ENCODE measurements around the gene SCN1A. TPM values are rescaled to one million over a fixed set of nuclear protein-coding genes. Genes with fewer than 3 reads are reported as not detected.

Gene SCN1A
- total RNA-seq, 2 donors from 2014 or later: not detected

GRCh38 chr2:166057370-166058164 is 70.3 kb downstream of the SCN1A start:
- Histone ChIP-seq H3K36me3 (no peaks in the 10 kb centered on the region), H3K4me1 (ENCODE audit: control insufficient read depth in 1 of 2, low read depth in 2 of 2) (no peaks in the 10 kb centered on the region), H3K9me3 (no peaks in the 10 kb centered on the region), H3K4me3 (no peak overlapping the region), H3K27me3 (replicated peaks; ENCODE audit: insufficient read depth) (no peaks in the 10 kb centered on the region), H3K27ac (no peak overlapping the region)
- no peak for DNase-seq (ENCODE audit: low spot score)
- ATAC-seq (ENCODE audit: insufficient number of reproducible peaks, low FRiP score, low read depth): no peak
- peak; percentile 24 for TF ChIP-seq CTCF (IDR thresholded peaks at IDR 0.05)

- Histone ChIP-seq H3K9me3 (no peaks in the 10 kb centered on the region), H3K4me1 (ENCODE audit: control insufficient read depth in 1 of 2, low read depth in 2 of 2) (no peaks in the 10 kb centered on the region), H3K4me3 (no peak overlapping the region), H3K27me3 (replicated peaks; ENCODE audit: insufficient read depth) (no peaks in the 10 kb centered on the region), H3K27ac (no peak overlapping the region), H3K36me3 (no peaks in the 10 kb centered on the region)
- no peak for DNase-seq (ENCODE audit: low spot score)
- no peak for ATAC-seq (ENCODE audit: insufficient number of reproducible peaks, low FRiP score, low read depth)
- TF ChIP-seq CTCF (IDR thresholded peaks at IDR 0.05): no peak
Observed at GRCh38 chr2:166044853-166045483, 82.9 kb downstream of the SCN1A start.

GRCh38 chr2:166042768-166043390 is 84.9 kb downstream of the SCN1A start:
- H3K36me3 ChIP-seq: no peaks in the 10 kb centered on the region
- no peaks in the 10 kb centered on the region for H3K4me1 ChIP-seq (ENCODE audit: control insufficient read depth in 1 of 2, low read depth in 2 of 2)
- H3K27me3 ChIP-seq (replicated peaks; ENCODE audit: insufficient read depth): no peaks in the 10 kb centered on the region
- H3K4me3 ChIP-seq: no peak overlapping the region
- no peak for ATAC-seq (ENCODE audit: insufficient number of reproducible peaks, low FRiP score, low read depth)
- no peak for TF ChIP-seq CTCF (IDR thresholded peaks at IDR 0.05)
- H3K27ac ChIP-seq: no peak overlapping the region
- H3K9me3 ChIP-seq: no peaks in the 10 kb centered on the region
- no peak for DNase-seq (ENCODE audit: low spot score)

- DNase-seq (ENCODE audit: low spot score): no peak
- no peaks in the 10 kb centered on the region for H3K4me1 ChIP-seq (ENCODE audit: control insufficient read depth in 1 of 2, low read depth in 2 of 2)
- no peaks in the 10 kb centered on the region for H3K27me3 ChIP-seq (replicated peaks; ENCODE audit: insufficient read depth)
- H3K27ac ChIP-seq: no peak overlapping the region
- no peak for ATAC-seq (ENCODE audit: insufficient number of reproducible peaks, low FRiP score, low read depth)
- no peaks in the 10 kb centered on the region for H3K36me3 ChIP-seq
- TF ChIP-seq CTCF (IDR thresholded peaks at IDR 0.05): no peak
- no peaks in the 10 kb centered on the region for H3K9me3 ChIP-seq
- H3K4me3 ChIP-seq: no peak overlapping the region
Observed at GRCh38 chr2:166042356-166042755, 85.5 kb downstream of the SCN1A start.

- no peaks in the 10 kb centered on the region for H3K4me1 ChIP-seq (ENCODE audit: control insufficient read depth in 1 of 2, low read depth in 2 of 2)
- no peaks in the 10 kb centered on the region for H3K27me3 ChIP-seq (replicated peaks; ENCODE audit: insufficient read depth)
- ATAC-seq (ENCODE audit: insufficient number of reproducible peaks, low FRiP score, low read depth) (no peak), DNase-seq (ENCODE audit: low spot score) (no peak)
- no peak overlapping the region for H3K27ac ChIP-seq
- no peaks in the 10 kb centered on the region for H3K9me3 ChIP-seq
- no peak for TF ChIP-seq CTCF (IDR thresholded peaks at IDR 0.05)
- H3K36me3 ChIP-seq: no peaks in the 10 kb centered on the region
- no peak overlapping the region for H3K4me3 ChIP-seq
Observed at GRCh38 chr2:166041613-166042012, 86.2 kb downstream of the SCN1A start.

Data from thoracic aorta (tissue), 2 donors.